Colonic mucosa (tissue), 4 donors: ENCODE measurements around the gene VDAC2. TPM values are rescaled to one million over a fixed set of nuclear protein-coding genes. Genes with fewer than 3 reads are reported as not detected.

Source experiments
- DNase-seq: peaks from one replicate; pipeline ENCODE4 v3.0.0-alpha.2; 2020
- H3K27ac ChIP-seq: fragments of 200-600 bp; one replicate; pipeline ENCODE4 v1.8.0; 2021
- H3K27me3 ChIP-seq: fragments of 200-600 bp; one replicate; pipeline ENCODE4 v1.8.0; 2021
- H3K36me3 ChIP-seq: fragments of 200-600 bp; one replicate; pipeline ENCODE4 v1.8.0; 2021
- H3K4me1 ChIP-seq: fragments of 200-600 bp; one replicate; pipeline ENCODE4 v1.8.0; 2021; ENCODE audit warnings: mild to moderate bottlenecking
- H3K4me3 ChIP-seq: fragments of 200-600 bp; one replicate; pipeline ENCODE4 v1.8.0; 2021
- H3K9ac ChIP-seq, 2 donors: one replicate each; pipeline ENCODE4 v1.7.0; 2013; ENCODE audit warnings: control low read depth in 2 of 2, low read depth in 2 of 2, low read length in 2 of 2
- H3K9me3 ChIP-seq: fragments of 200-600 bp; one replicate; pipeline ENCODE4 v1.8.0; 2021
- CTCF ChIP-seq: fragments of 200-600 bp; IDR thresholded peaks from one replicate; pipeline ENCODE4 v1.8.0; 2022; ENCODE audit warnings: antibody characterized with exemption, mild to moderate bottlenecking
- intact Hi-C: fragments of 100-400 bp; cut with DNase I; formaldehyde crosslinking; loops from one replicate; pipeline ENCODE4 v1.14.1; 2022
- total RNA-seq, 2 donors: library from RNA; stranded (reverse); fragmentation: NEBNext Ultra II Directional in 1 of 2; extraction: Animal tissue kit (Norgen Biotek cat#: 25700) in 1 of 2; gene quantifications; one replicate each; pipeline ENCODE4 v1.2.1, GENCODE V29; 2021
- donor health status: healthy.
- donor health status: DM: no; HTN: no; CAD: no.
- donor health status: DM: no; HTN: no; CAD: no.

The VDAC2 gene
- total RNA-seq, 2 donors from 2014 or later, result 314 to 430 TPM

- no peaks in the 10 kb centered on the region for H3K36me3 ChIP-seq
- DNase-seq, result no peak
- TF ChIP-seq CTCF, result no peak
- H3K27ac ChIP-seq, result no peak overlapping the region
- H3K9me3 ChIP-seq, result no peaks in the 10 kb centered on the region
- H3K9ac ChIP-seq, result no peak overlapping the region
- H3K4me3 ChIP-seq, result no peak overlapping the region
- H3K4me1 ChIP-seq, result peaks cover 8% of the 10 kb centered on the region
- no peaks in the 10 kb centered on the region for H3K27me3 ChIP-seq
- intact Hi-C loops, result no loop called here
These were observed 29.9 kb downstream of the VDAC2 start for GRCh38 chr10:75240329-75241076.

- intact Hi-C loops, result no loop called here
- Histone ChIP-seq H3K4me1 (peaks cover 12% of the 10 kb centered on the region), H3K36me3 (no peaks in the 10 kb centered on the region), H3K27me3 (no peaks in the 10 kb centered on the region), H3K27ac (no peak overlapping the region), H3K4me3 (no peak overlapping the region), H3K9ac (no peak overlapping the region), H3K9me3 (no peaks in the 10 kb centered on the region)
- peak; percentile 70 for DNase-seq
- TF ChIP-seq CTCF, result no peak
These were observed 32.8 kb downstream of the VDAC2 start for GRCh38 chr10:75243426-75243825.

- Histone ChIP-seq H3K27ac (no peak overlapping the region), H3K27me3 (no peaks in the 10 kb centered on the region), H3K4me1 (peaks cover 12% of the 10 kb centered on the region), H3K36me3 (no peaks in the 10 kb centered on the region), H3K9me3 (no peaks in the 10 kb centered on the region), H3K9ac (no peak overlapping the region), H3K4me3 (no peak overlapping the region)
- intact Hi-C loops, result no loop called here
- no peak for TF ChIP-seq CTCF
- DNase-seq, result peak; percentile 53
These were observed 34.1 kb downstream of the VDAC2 start for GRCh38 chr10:75244487-75245353.

- no peak overlapping the region for H3K27ac ChIP-seq
- H3K4me1 ChIP-seq, result peaks cover 12% of the 10 kb centered on the region
- DNase-seq, result peak; percentile 89
- no peaks in the 10 kb centered on the region for H3K9me3 ChIP-seq
- H3K36me3 ChIP-seq, result no peaks in the 10 kb centered on the region
- TF ChIP-seq CTCF, result no peak
- intact Hi-C loops, result no loop called here
- H3K27me3 ChIP-seq, result no peaks in the 10 kb centered on the region
- H3K9ac ChIP-seq, result no peak overlapping the region
- H3K4me3 ChIP-seq, result no peak overlapping the region
These were observed 35.0 kb downstream of the VDAC2 start for GRCh38 chr10:75245354-75246250.

GRCh38 chr10:75246506-75246905 lies 35.9 kb downstream of the VDAC2 start:
- intact Hi-C loops, result no loop called here
- no peak for TF ChIP-seq CTCF
- DNase-seq, result no peak
- peaks cover 12% of the 10 kb centered on the region for H3K4me1 ChIP-seq
- H3K36me3 ChIP-seq, result no peaks in the 10 kb centered on the region
- no peak overlapping the region for H3K27ac ChIP-seq
- no peak overlapping the region for H3K9ac ChIP-seq
- no peaks in the 10 kb centered on the region for H3K9me3 ChIP-seq
- no peak overlapping the region for H3K4me3 ChIP-seq
- H3K27me3 ChIP-seq, result no peaks in the 10 kb centered on the region
